GM18858 (cell line): ENCODE results near the gene SPATA31A5.
"Not testable (repeated sequence)": the region's sequence is repeated elsewhere in the genome, so short reads cannot be mapped to it uniquely, and the experiment has no call there.

Source experiments
- ATAC-seq: cut with Tn5 transposase; IDR thresholded peaks from one replicate; pipeline ENCODE4 v1.9.1; 2021; ENCODE audit not compliant: unreplicated experiment

The SPATA31A5 gene

DNA sequence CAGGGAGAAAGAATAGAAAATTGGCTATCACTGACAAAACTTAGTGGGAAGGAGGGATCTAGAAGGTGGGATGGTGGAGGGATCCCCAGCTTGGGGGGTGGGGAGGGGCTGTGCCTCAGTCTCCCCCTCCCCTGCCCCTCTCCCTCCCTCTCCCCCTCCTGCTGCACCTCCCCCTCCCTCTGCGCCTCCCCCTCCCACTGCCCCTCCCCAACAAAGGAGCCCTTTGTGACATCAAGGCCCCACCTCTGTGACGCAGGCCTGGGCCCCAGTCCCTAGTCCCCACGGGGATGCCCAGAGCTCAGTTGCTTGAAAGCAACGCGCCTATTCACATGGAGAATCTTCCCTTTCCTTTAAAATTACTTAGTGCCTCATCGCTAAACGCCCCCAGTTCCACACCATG, at the start of gene SPATA31A5:
Gene SPATA31A5, plus strand, starts transcription at position 301 of the 400 bp plus-strand sequence. Its CDS starts 29 bp downstream, at position 330.
- not testable (repeated sequence) for ATAC-seq

GRCh38 chr9:60962990-60963350, 48.8 kb downstream of the SPATA31A5 start:
- ATAC-seq, result not testable (repeated sequence)

- not testable (repeated sequence) for ATAC-seq
These were observed 52.2 kb downstream of the SPATA31A5 start for GRCh38 chr9:60966382-60966781.
